NCI-H446 (cell line): ENCODE results near the gene ABCG5.

ENCODE experiments used
- DNase-seq, 2 experiments: peaks; one replicate each; lab custom pipeline; 2025; lab: John Stamatoyannopoulos, UW

ABCG5 gene

DNA sequence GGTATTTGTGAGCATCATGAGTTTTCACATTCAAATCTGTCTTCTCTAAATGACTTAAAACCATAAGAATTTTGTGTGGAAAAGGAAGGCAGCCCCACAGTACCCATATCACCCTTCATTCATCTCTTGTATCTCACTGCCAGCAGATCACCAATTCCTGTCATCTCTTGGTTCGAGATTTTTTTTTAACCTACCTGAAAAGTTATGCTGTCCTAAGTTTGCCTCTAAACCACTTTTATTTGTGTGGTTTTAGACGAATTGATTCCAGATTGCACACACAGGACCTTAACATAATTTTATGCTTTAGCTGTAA lies 32.0 kb downstream of the ABCG5 start:
- DNase-seq: no peak

DNA sequence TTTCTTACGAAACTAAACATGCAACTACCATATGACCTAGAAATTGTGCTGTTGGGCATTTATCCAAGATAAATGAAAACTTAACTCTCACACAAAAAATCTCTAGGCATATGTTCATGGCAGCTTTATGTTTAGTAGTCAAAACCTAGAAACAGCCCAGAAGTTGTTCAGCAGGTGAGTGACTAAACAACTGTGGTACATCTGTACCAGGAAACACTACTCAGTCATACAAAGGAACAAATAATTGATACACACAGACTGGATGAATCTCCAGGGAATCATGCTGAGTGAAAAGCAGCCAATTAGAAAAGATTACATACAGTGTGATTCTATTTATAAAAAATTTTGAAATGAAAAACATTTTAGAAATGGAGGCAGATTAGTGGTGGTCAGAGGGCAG lies 35.5 kb downstream of the ABCG5 start:
- DNase-seq: no peak

DNA sequence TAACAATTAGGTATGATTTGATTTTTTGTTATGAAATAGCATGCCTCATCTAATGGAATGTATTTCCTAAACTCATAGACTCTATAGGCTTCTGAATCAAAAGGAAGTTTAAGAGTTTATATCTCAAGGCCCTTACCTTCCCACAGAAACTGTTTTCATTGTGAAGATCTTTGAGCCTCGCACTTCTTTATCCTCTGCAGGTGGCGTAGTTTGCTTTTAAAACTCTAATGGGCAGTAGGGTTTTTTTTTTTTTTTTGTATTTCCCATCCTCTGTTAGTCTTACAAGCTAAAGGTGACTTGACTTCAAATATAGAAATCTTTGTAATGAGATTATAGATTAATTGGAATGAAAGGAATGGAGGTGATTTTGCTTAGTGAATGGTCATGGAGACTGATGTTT lies 36.5 kb downstream of the ABCG5 start:
- DNase-seq: no peak

DNA sequence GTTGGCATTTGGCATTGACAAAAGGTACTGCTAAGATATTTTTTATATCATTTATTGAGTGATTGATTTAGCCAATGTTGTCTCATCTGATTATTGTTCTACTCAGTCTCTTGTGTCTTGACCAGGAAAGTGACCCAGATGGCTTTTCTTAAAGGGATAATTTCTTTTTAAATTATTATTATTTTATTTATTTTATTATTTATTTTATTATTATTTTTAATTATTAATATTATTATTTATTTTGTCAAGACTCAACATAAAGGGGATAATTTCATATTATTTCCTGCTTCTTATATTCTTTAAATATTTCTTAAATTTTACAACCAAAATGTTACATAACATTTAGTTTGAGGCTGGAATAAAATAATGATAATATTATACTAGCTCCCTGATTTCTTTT lies 37.7 kb downstream of the ABCG5 start:
- no peak for DNase-seq

DNA sequence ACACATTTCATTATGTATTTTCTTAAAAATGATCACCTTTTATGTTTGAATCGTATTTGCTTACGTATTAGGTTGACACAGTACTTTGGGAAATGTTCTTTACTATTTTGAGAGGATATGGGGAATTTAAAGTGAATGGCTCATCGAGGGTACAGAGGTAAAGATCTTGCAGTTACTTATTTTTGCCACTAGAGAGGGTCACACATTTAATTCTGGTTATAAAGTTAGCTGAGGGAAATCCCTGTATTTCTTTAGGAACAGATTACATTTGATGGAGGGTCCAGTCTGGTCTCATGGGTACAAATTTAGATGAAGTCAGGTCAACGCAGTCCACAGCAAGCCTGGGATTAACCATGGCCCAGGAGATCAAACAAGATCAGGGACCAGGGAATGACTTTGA lies 40.3 kb downstream of the ABCG5 start:
- peak in 1 of 2 experiments; percentile 12 for DNase-seq

DNA sequence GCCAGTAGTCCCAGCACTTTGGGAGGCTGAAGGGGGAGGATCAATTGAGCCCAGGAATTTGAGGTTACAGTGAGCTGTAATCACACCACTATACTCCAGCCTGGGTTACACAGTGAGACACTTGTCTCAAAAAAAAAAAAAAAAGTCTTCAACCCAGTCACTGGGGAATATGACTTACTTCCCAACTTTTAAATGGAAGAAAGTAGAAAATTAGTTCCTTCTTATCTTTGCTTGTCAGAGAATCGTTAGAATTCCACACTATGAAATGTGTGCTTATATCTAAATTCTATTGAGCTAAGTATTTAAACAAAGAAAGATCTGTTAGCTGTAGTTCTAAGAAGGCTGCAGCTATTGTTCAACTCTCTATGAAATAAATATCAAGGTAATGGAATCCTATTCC lies 42.4 kb downstream of the ABCG5 start:
- DNase-seq: no peak

DNA sequence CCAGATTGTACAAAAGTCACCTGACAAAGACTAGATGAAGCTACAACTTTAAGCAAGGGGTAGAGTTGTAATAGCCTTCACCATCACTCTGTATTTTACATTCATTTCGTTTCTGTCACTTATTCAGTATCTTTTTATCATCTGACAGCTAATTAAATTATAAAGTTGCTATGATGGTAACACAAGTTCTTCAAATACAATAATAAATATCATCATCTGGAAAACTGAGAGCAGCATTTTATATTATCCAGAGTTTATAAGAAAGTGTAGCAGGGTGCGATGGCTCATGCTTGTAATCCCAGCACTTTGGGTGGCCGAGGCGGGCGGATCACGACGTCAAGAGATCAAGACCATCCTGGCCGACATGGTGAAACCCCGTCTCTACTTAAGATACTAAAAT lies 43.7 kb downstream of the ABCG5 start:
- no peak for DNase-seq

DNA sequence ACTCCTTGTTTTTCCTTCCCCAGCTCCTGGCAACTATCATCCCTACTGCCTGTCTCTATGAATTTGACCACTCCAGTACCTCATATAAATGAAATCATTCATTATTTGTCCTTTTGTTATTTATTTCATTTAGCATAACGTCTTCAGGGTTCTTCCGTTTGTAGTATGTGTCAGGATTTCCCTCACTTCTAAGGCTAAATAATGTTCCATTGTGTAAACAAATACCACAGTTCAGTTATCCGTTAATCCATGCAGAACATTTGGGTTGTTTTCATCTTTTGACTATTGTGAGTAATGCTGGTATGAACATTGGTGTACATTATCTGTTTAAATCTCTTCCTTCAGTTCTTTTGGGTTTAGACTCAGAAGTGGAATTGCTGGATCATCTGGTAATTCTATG lies 46.0 kb downstream of the ABCG5 start:
- DNase-seq: no peak

DNA sequence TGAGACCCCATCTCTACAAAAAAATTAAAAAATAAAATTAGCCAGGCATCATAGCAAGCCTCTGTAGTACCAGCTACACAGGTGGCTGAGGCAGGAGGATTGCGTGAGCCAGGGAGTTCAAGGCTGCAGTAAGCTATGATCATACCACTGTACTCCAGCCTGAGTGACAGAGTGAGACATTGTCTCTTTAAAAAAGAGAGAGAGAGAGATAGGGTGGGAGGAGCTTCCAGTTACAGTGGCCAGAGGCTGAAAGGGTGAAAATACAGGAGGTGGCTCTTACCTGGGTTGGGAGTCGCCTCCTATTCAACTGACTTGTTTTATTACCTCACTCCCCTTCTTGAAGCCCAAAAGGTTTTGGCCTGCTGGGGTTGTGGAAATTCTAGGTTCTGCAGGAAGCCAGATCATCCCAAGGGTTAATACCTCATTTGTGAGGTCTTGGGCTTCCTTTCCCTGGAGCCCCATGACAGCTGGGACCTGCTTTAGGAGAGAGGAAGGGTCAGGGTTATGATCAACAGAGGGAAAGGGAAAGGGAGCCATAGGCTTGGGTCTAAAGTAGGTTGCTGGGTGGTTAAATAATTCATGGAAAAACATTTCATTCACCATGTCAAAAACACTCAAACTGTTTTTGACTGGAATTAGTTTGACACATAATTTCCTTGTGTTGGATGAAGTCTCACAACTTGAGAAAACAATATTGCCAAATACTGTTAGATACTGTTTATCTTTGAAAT lies 47.4 kb downstream of the ABCG5 start:
- DNase-seq: no peak

DNA sequence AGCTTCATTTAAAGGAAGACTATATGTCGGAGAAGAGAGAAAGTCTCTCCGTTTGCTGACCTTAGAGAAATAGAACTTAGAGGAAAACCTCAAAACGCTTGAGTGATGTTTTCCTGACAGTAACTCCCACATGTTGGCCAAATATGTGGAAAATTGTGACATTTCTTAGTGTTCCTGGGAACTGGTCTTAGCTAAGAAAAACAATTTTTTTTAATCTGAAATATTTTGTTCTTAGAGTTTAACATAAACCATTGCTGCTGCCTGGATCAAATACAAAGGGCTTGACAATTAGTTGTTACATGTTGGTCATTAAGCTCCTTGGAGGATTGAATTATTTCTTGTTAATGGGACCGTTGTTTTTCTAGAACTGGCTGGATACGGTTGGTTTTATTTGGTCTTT lies 48.5 kb downstream of the ABCG5 start:
- no peak for DNase-seq

DNA sequence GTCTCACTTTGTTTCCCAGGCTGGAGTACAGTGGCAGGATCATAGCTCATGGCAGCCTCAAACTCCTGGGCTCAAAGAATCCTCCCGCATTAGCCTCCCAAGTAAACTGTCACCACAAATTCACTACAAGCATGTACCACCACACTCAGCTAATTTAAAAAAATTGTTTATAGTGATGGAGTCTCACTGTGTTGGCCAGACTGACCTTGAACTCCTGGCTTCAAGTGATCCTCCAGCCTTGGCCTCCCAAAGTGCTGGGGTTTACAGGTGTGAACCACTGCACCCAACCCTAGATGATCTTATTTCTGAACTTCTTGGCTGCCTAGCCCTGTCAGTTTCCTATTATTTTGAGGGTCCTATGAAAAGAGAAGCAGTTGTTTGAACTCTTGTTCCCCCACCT lies 50.0 kb downstream of the ABCG5 start:
- DNase-seq: no peak

DNA sequence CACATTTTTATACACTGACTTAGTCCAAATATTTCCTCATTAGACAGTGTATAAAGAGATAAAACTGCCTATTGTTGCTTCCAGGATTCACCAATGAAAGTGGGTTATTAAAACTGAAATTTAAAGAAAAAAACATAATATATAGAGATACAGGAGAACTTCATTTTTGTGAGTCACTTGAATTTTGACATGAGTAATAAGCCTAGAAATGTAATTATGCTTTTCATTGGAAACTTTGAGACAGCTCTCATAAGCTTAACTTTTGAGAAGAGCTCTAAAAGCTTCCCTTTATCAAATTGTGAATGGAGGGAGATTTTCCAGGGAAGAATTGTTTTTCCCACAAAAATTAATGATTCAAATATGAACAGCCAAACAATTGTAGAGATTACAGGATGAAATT lies 50.7 kb downstream of the ABCG5 start:
- DNase-seq: no peak

DNA sequence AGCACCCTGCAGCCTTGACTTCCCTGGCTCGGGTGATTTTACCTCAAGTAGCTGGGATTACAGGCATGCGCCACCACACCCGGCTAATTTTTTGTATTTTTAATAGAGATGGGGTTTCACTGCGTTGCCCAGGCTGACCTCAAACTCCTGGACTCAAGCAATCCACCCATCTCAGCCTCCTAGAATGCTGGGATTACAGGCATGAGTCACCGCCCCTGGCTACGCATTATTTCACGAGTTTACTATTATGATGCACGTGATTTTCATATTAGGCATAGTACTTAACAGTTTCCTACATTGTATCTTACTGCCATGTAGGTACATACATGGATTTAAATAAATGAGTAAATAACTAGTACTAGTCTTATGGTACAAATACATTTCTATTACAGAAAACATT lies 60.4 kb downstream of the ABCG5 start:
- DNase-seq: no peak

DNA sequence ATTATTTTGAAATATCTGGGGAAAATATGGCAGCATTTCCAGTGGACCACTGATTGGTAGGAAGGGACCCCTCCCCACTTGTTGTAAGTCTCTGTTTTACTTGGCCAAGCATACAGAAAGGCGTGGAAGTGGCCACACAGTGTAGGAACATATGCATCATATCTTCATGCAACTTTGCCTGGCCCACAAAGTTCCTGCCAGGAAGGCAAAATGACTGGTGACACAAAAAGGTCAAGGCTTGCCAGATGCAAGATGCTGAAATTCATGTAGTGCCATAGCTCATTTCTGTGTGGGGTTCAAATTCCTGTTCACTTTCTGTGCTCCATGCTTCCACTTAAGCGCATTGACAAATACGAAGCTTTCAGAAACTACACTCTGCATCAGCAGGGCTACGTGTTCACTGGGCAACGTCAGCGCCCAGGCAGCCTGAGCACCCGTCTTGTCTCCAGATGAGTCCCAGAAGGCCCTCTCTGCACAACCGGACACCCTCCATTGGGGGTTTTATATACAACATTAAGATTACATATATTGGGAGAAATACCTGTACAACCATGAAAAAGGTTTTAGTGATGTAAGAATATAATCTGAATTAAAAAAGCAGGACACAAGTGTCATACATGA lies 61.2 kb downstream of the ABCG5 start:
- no peak for DNase-seq

DNA sequence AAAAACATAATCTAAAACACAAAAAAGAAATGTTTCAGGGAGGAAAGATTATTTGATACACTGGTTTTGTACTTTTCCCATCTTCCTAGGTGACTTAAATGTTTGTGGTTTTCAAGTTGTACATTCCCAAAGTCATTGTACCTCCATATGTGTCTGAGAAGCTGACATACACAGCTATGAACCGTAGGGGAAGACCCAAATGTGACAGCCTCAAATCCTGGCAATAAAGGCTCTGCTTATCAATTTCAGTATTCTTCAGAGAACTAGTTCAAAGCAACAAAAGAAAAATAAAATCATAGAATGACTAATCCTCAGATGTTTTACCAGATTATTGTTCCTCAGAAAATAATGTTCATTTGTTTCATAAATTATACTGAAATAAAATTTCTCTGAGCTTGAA lies 62.3 kb downstream of the ABCG5 start:
- no peak for DNase-seq

DNA sequence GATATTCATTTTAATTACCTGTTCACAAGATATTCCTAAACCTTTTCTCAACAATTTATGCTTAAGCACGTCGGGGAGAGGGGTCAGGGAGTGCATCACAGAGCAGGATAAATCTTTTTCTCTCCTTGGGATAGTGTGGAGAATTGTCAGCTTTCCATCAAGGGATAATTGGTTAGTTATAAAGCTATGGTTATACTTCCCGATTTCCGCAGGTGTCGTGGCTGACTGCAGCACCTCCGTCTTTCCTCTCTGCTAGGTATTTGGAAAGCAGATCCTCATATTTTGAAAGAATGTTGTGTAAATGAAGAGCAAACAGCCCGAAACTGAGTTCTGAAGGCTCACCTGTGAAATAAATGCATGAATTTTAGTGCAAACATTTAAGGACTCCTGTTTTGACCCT lies 64.0 kb downstream of the ABCG5 start:
- no peak for DNase-seq

DNA sequence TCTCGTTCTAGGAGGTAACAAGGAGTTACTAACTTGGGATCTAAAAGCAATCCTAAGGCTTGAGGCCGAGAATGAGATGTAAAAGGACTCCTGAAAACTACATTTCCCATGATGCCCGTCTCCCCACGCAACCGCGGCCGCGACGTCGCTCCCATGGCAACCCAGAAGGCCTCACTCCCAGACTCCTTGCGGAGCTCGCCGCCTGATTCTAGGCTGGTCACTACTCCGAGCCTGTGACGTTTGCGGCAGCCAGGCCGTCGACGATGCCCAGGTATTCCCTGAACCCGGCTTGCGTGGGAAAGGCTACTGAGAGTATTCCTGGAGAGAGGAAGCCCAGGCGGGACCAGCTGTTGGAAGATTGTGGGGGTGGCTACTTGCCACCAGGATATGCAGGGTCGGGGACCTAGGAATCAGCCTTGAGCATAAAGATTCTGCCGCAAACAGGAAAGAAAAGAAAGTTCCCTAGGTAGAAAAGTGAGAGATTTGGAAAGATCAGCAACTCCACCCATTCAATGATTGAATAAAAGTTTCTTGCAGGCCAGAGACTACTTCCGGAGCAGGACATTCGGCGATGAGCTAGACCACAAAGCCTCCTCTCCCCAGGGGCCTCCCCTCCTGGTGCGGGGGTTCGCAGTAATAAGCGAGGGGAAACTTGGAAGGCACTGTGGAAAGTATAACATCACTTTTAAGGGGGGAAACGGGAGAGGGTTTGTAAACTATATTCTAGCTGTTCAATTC lies 64.6 kb downstream of the ABCG5 start, which contains the start of gene DYNC2LI1:
DYNC2LI1 (plus strand) TSS at position 164 of the 738 bp plus-strand sequence; CDS start at position 264, 100 bp downstream.
- DNase-seq: peak; percentile 60 to 82

DNA sequence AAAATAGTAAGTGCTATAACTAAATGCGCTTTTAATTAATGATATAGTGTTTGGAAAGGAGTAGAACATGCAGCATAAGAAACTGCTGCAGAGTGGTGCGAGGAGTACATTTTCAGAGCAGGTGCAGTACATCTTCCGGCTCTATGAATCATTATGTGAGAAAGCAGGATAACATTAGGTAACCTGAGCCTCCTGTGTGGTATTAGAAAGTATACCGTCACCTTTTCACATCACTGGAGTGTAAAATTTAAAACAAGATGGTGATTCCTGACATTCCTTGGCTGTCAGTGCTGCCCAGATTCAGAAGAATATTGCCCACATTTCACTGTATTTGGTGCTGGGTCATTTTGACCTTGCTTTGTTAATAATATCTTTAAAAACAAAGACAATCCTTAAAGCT lies 72.6 kb downstream of the ABCG5 start:
- no peak for DNase-seq

DNA sequence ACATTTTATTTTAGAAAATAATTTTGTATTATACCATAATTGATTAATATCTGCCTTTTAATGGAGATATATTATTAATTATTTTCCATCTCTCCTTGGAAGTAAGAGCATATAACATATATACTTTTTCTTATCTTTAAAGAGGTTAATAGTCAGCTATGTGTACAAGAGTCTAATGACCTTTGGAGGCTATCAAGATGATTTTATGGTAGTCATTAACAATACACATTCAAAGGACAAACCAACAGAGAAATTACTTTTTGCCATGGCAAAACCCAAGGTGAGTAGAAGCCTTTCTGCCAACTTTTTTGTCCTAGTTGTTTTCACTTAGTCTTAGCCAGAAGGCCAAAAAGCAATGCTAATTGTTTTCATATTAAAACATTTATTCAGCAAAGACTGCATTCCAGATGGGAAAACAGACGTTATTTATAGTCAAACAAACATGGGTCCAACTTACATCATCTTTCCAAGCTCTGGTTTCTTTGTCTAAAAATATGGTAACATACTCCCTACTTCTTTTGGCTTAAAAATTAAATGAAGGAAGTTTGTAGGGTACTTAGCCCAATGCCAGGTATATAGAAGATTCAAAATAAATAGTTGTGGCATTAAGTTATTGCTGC lies 74.4 kb downstream of the ABCG5 start:
- peak in 1 of 2 experiments; percentile 41 for DNase-seq

DNA sequence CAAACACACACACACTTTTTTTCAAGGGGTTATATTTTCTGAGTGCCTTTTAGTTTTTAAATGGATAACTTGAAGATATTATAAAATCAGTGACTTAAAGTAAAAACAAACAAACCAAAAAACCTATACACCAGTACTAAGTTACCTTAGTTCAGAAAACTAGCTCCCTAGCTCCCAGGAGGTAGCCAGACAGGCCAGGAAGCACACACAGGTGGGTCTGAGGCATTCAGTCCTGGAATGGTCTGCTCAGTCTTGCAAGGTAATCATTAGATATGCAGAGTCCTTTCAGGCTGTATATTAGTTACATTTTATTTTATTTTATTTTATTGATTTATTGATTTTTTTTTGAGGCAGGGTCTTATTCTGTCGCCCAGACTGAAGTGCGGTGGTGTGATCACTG lies 75.5 kb downstream of the ABCG5 start:
- DNase-seq: no peak
